Neuronal stem cell (in vitro differentiated cells): ENCODE results near the gene TBC1D16.

Source experiments
- DNase-seq: peaks from one replicate; pipeline ENCODE4 v3.0.0-alpha.2; 2013; ENCODE audit warnings: low spot score
- H2AFZ ChIP-seq: one replicate; pipeline ENCODE4 v1.6.1; 2013; ENCODE audit warnings: mild to moderate bottlenecking, low read length, inconsistent platforms
- H2AK5ac ChIP-seq: 2 replicates; pipeline ENCODE4 v1.6.1; 2013; ENCODE audit warnings: low read depth, mild to moderate bottlenecking, inconsistent platforms, low read length, moderate library complexity, mixed read lengths
- H2BK120ac ChIP-seq: 2 replicates; pipeline ENCODE4 v1.6.1; 2013; ENCODE audit warnings: low read depth, mild to moderate bottlenecking, inconsistent platforms, low read length, moderate library complexity, mixed read lengths
- H2BK12ac ChIP-seq: one replicate; pipeline ENCODE4 v1.6.1; 2013; ENCODE audit warnings: low read length, inconsistent platforms
- H2BK15ac ChIP-seq: 2 replicates; pipeline ENCODE4 v1.6.1; 2013; ENCODE audit warnings: mild to moderate bottlenecking, low read length, inconsistent platforms, mixed read lengths
- H2BK5ac ChIP-seq: one replicate; pipeline ENCODE4 v1.6.1; 2013; ENCODE audit warnings: inconsistent platforms, mild to moderate bottlenecking, low read length, moderate library complexity
- H3K14ac ChIP-seq: one replicate; pipeline ENCODE4 v1.6.1; 2013; ENCODE audit warnings: low read length, inconsistent platforms
- H3K18ac ChIP-seq: 2 replicates; pipeline ENCODE4 v1.6.1; 2013; ENCODE audit warnings: low read length, inconsistent platforms
- H3K23ac ChIP-seq: 2 replicates; pipeline ENCODE4 v1.6.1; 2013; ENCODE audit warnings: low read depth, mild to moderate bottlenecking, mixed read lengths, low read length, inconsistent platforms; ENCODE audit not compliant: poor library complexity
- H3K27ac ChIP-seq: replicated peaks from 3 replicates; pipeline ENCODE4 v1.5.1; 2013; ENCODE audit warnings: low read length, inconsistent platforms
- H3K27me3 ChIP-seq, 3 experiments: 2 replicates each; pipeline ENCODE4 v1.6.1; 2013; ENCODE audit warnings: low read length in 3 of 3, mild to moderate bottlenecking in 2 of 3, inconsistent platforms in 1 of 3, low read depth in 1 of 3, mixed read lengths in 1 of 3, moderate library complexity in 1 of 3; ENCODE audit not compliant: control insufficient read depth in 3 of 3, insufficient read depth in 3 of 3
- H3K36me3 ChIP-seq, 2 donors: replicated peaks in 1 of 2; 2 replicates each; pipeline ENCODE4 v1.6.1; 2013; ENCODE audit warnings: low read length in 2 of 2; ENCODE audit not compliant: control insufficient read depth in 2 of 2, insufficient read depth in 2 of 2
- H3K4ac ChIP-seq: 2 replicates; pipeline ENCODE4 v1.6.1; 2013; ENCODE audit warnings: inconsistent platforms, mild to moderate bottlenecking, low read length, moderate library complexity
- H3K4me1 ChIP-seq, 2 donors: 1 replicate in 1 of 2; 2 replicates in 1 of 2; pipeline ENCODE4 v1.6.1; 2013; ENCODE audit warnings: low read length in 2 of 2, low read depth in 1 of 2; ENCODE audit not compliant: control insufficient read depth in 2 of 2, insufficient read depth in 1 of 2
- H3K4me2 ChIP-seq: one replicate; pipeline ENCODE4 v1.6.1; 2013; ENCODE audit warnings: mild to moderate bottlenecking, low read length, inconsistent platforms; ENCODE audit not compliant: insufficient read depth, poor library complexity, severe bottlenecking
- H3K4me3 ChIP-seq, 2 donors: 2 replicates each; pipeline ENCODE4 v1.5.1; 2013; ENCODE audit warnings: low read length in 2 of 2, mild to moderate bottlenecking in 2 of 2, inconsistent platforms in 1 of 2, moderate library complexity in 1 of 2
- H3K79me1 ChIP-seq: one replicate; pipeline ENCODE4 v1.6.1; 2013; ENCODE audit warnings: low read depth, mild to moderate bottlenecking, inconsistent platforms, low read length, moderate library complexity
- H3K9ac ChIP-seq: one replicate; pipeline ENCODE4 v1.6.1; 2013; ENCODE audit warnings: mild to moderate bottlenecking, low read depth, low read length, inconsistent platforms; ENCODE audit not compliant: poor library complexity
- H3K9me3 ChIP-seq, 2 donors: replicated peaks in 1 of 2; 2 replicates each; pipeline versions ENCODE3 to v1.6.1; 2013; ENCODE audit warnings: low read length in 2 of 2, mild to moderate bottlenecking in 2 of 2, inconsistent platforms in 1 of 2, low read depth in 1 of 2, mixed read lengths in 1 of 2, moderate library complexity in 1 of 2; ENCODE audit not compliant: control insufficient read depth in 2 of 2, insufficient read depth in 1 of 2
- H4K8ac ChIP-seq: one replicate; pipeline ENCODE4 v1.6.1; 2013; ENCODE audit warnings: low read depth, mild to moderate bottlenecking, inconsistent platforms, low read length, moderate library complexity
- H4K91ac ChIP-seq: one replicate; pipeline ENCODE4 v1.6.1; 2013; ENCODE audit warnings: low read length, low read depth, mild to moderate bottlenecking, inconsistent platforms; ENCODE audit not compliant: poor library complexity
- WGBS, 2 donors: extraction: QIAGEN DNeasy Blood & Tissue Kit; methylation state at CpG; one replicate each; pipeline ENCODE4 v1.1.7; 2013; ENCODE audit warnings: missing lambda C conversion rate in 2 of 2, mixed read lengths in 1 of 2; ENCODE audit not compliant: insufficient read length in 2 of 2, insufficient replicate concordance in 1 of 2; ENCODE audit errors: extremely low coverage in 2 of 2; 5-methylcytosine and 5-hydroxymethylcytosine counted together

Gene TBC1D16

GRCh38 chr17:80000136-80000535, 35.5 kb downstream of the TBC1D16 start:
- Histone ChIP-seq H2AFZ (no peak overlapping the region), H2BK120ac (no peak overlapping the region), H2BK5ac (no peak overlapping the region), H2BK12ac (no peak overlapping the region), H3K18ac (no peak overlapping the region), H3K14ac (no peak overlapping the region), H3K9ac (no peak overlapping the region), H2AK5ac (no peak overlapping the region), H3K79me1 (peaks cover under 1% of the 10 kb centered on the region), H3K4ac (no peak overlapping the region), H3K23ac (no peak overlapping the region), H3K9me3 (peaks cover 0 to 11% of the 10 kb centered on the region in 2 donors), H4K91ac (no peak overlapping the region), H4K8ac (no peak overlapping the region), H3K4me3 (no peak overlapping the region), H3K4me1 (no peaks in the 10 kb centered on the region), H3K27me3 (no peaks in the 10 kb centered on the region), H3K36me3 (peaks cover 9 to 73% of the 10 kb centered on the region in 2 donors), H3K27ac (no peak overlapping the region), H3K4me2 (no peak overlapping the region), H2BK15ac (no peak overlapping the region)
- WGBS, 2 donors = no CpG with 5 or more reads among the region's 7 CpGs
- no peak for DNase-seq

- Histone ChIP-seq H4K91ac (no peak overlapping the region), H3K4me3 (no peak overlapping the region), H2BK120ac (no peak overlapping the region), H3K4me2 (no peak overlapping the region), H3K27me3 (no peaks in the 10 kb centered on the region), H3K23ac (no peak overlapping the region), H3K36me3 (peaks cover 8 to 55% of the 10 kb centered on the region in 2 donors), H2AFZ (no peak overlapping the region), H3K9ac (no peak overlapping the region), H3K18ac (no peak overlapping the region), H3K4me1 (peaks cover 5 to 17% of the 10 kb centered on the region in 2 donors), H2BK15ac (no peak overlapping the region), H2BK5ac (no peak overlapping the region), H2BK12ac (no peak overlapping the region), H3K27ac (no peak overlapping the region), H4K8ac (no peak overlapping the region), H3K79me1 (peaks cover 4% of the 10 kb centered on the region), H3K9me3 (peaks cover 0 to 11% of the 10 kb centered on the region in 2 donors), H2AK5ac (no peak overlapping the region), H3K4ac (no peak overlapping the region), H3K14ac (no peak overlapping the region)
- DNase-seq = no peak
- WGBS, 2 donors = no CpG with 5 or more reads among the region's 15 CpGs
Measured at GRCh38 chr17:79997011-79997660, 38.5 kb downstream of the TBC1D16 start.

- no peak overlapping the region for H3K4ac ChIP-seq
- peaks cover 8 to 53% of the 10 kb centered on the region in 2 donors for H3K36me3 ChIP-seq
- no peak overlapping the region for H3K14ac ChIP-seq
- H4K91ac ChIP-seq = no peak overlapping the region
- no peak overlapping the region for H3K4me2 ChIP-seq
- no peak overlapping the region for H3K23ac ChIP-seq
- no peak overlapping the region for H3K9ac ChIP-seq
- H2AK5ac ChIP-seq = no peak overlapping the region
- WGBS, 2 donors = no CpG with 5 or more reads among the region's 12 CpGs
- H2BK120ac ChIP-seq = no peak overlapping the region
- no peak for DNase-seq
- no peak overlapping the region for H2AFZ ChIP-seq
- no peaks in the 10 kb centered on the region for H3K27me3 ChIP-seq
- peaks cover 4% of the 10 kb centered on the region for H3K79me1 ChIP-seq
- H2BK15ac ChIP-seq = no peak overlapping the region
- peaks cover 0 to 11% of the 10 kb centered on the region in 2 donors for H3K9me3 ChIP-seq
- peaks cover 5 to 22% of the 10 kb centered on the region in 2 donors for H3K4me1 ChIP-seq
- no peak overlapping the region for H3K27ac ChIP-seq
- no peak overlapping the region for H2BK12ac ChIP-seq
- no peak overlapping the region for H3K4me3 ChIP-seq
- no peak overlapping the region for H2BK5ac ChIP-seq
- H3K18ac ChIP-seq = no peak overlapping the region
- H4K8ac ChIP-seq = no peak overlapping the region
Measured at GRCh38 chr17:79996291-79996690, 39.4 kb downstream of the TBC1D16 start.

GRCh38 chr17:79995696-79996095, 40.0 kb downstream of the TBC1D16 start:
- Histone ChIP-seq H2BK15ac (no peak overlapping the region), H2BK12ac (no peak overlapping the region), H2BK120ac (no peak overlapping the region), H2AFZ (no peak overlapping the region), H3K4ac (no peak overlapping the region), H2BK5ac (no peak overlapping the region), H2AK5ac (no peak overlapping the region), H3K4me1 (peaks cover 5 to 25% of the 10 kb centered on the region in 2 donors), H3K9ac (no peak overlapping the region), H3K18ac (no peak overlapping the region), H4K8ac (no peak overlapping the region), H3K4me3 (no peak overlapping the region), H3K23ac (no peak overlapping the region), H4K91ac (no peak overlapping the region), H3K14ac (no peak overlapping the region), H3K4me2 (no peak overlapping the region), H3K79me1 (peaks cover 4% of the 10 kb centered on the region), H3K27me3 (no peaks in the 10 kb centered on the region), H3K27ac (no peak overlapping the region), H3K9me3 (peaks cover 0 to 6% of the 10 kb centered on the region in 2 donors), H3K36me3 (peaks cover 4 to 54% of the 10 kb centered on the region in 2 donors)
- DNase-seq = no peak
- no CpG with 5 or more reads among the region's 8 CpGs for WGBS, 2 donors
